Hematopoietic multipotent progenitor cell treated with erythropoietin and hydrocortisone succinate and interleukin-3 and kit ligand, for 8 days (in vitro differentiated cells): ENCODE measurements around the gene ATP6V0A1.

ENCODE experiments used
- DNase-seq: peaks from one replicate; pipeline ENCODE4 v3.0.0-alpha.2; 2015

ATP6V0A1 gene

DNA sequence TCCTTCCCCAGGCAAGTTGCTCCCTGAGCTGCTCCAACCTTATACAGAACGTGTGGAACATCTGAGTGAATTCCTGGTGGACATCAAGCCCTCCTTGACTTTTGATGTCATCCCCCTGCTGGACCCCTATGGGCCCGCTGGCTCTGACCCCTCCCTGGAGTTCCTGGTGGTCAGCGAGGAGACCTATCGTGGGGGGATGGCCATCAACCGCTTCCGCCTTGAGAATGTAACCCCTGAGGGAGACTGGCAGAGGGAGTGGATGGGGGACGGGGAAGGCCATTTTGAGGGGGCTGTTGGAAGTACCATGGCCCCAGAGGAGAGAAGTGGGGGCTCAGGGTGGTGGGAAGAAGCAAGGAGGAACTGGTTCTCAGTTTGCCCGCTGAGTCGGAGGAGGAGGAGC, 105.3 kb downstream of the ATP6V0A1 start:
- no peak for DNase-seq

- no peak for DNase-seq
These were observed 106.3 kb downstream of the ATP6V0A1 start for GRCh38 chr17:42564815-42565522.

DNA sequence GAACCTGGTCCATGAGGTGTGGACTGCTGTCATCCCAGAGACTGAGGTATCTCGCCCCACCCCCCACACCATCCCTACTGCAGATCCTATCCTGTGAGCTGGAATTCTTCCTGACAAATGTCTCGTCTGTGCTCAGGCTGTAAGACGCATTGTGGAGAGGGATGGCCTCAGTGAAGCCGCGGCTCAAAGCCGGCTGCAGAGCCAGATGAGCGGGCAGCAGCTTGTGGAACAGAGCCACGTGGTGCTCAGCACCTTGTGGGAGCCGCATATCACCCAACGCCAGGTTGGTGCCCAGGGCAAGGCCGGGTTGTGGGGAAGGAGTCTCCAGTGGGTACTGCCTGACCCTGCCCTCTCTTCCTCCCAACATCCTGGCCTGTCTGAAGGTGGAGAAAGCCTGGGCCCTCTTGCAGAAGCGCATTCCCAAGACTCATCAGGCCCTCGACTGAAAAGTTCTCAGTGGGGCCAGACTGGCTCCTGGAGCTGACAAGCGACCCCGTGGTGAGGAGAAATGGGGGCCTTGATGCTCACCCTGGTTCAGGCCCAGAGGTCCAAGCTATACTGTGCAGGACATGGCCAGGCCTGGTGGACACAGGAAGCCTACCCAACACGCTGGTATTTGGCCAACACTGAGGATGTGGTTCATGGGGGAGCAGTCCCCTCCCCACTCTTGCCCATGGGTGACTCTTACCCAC, 107.0 kb downstream of the ATP6V0A1 start:
- no peak for DNase-seq

DNA sequence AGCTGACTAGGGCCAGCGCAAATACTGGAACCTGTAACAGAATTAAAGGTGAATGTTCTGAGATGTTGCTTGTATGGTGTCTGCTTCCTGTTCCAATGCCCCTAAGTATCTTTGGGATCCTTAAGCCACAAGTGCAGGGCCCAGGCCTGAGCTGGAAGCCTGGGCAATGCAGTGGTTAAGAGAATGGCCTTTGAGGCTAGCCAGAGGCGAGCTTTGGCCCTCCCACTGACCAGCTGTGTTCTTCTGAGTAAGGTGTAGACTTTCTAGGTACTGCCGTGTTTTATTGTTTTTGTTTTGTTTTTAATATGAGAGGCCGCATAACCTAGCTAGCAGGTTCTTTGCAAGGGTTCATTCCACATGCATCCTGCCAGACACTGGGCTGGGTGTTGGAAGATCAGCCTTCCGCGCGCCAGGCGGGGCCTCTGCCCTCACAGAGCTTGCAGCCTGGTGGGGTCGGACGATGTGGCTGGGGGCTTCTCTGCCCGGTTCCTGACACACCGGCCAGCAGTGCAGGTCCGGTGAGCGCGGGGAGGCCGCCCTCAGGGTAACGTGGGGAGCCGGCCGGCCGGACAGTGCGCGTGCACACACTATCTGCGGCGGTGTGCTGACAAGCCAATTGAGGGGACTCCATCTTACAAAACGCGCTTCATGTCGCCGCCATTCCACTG, 107.7 kb downstream of the ATP6V0A1 start:
- DNase-seq: no peak

DNA sequence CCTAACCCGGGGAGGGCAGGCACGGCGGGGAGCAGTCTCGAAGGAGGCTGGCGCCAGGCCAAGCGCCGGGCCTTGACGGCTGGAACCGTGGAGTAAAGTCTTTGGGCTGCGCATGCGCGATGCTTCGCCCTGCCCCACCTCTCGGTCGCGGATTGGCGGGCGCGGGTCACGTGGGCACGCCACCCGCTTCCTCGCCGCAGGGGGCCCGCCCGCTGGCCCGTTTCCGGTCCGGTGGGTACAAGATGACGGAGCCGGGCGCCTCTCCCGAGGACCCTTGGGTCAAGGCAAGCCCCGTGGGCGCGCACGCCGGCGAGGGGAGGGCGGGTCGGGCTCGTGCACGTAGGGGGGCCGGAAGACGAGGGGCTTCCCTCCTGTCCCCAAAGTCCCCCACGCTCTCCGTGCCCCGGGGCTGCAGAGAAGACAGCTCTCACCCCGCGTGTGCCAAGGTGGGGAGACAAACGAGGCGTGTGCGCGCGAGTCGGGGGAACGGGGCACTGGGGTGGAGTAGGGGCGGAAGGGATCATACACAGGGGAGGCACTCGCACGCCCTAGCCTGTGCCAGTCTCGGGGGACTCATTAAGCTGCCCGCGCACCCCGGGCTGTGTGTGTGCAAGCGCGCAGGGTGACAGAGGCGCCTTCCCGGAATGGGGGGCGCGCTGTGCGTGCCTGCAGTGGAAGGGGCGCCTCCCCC, 108.3 kb downstream of the ATP6V0A1 start, which contains the start of gene MLX:
TSS of gene MLX (plus strand) at position 218 of the 691 bp plus-strand sequence. CDS start at position 243, 25 bp downstream.
- DNase-seq: peak; percentile 97

DNA sequence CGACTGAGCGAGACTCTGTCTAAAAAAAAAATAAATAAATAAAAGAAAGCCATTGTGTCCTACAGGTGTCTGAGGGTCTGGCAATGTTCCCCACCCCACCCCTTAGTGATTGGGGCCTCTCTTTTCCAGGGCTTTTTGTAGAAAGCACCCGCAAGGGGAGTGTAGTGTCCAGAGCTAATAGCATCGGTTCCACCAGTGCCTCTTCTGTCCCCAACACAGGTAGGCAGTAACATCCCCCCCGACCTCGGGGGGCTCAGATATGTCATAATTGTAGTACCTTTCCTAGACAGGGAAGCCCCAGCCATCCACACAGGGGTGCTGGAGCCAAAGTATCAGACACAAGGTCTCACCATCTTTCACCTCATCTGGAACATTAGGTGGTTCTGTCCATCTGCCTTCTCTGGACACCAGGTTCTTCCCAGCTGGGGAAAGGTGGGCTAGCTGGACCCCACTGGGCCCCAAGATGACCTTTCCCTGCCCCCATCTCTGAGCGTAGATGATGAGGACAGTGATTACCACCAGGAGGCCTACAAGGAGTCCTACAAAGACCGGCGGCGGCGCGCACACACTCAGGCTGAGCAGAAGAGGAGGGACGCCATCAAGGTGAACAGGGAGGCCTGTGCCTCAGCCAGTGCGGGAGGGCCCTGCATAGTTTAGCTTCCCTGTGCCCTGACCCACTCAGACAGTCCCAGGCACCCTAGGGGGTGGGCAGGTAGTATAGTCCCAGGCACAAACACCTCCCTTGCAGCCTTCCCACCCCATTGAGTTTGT, 109.8 kb downstream of the ATP6V0A1 start:
- no peak for DNase-seq

- DNase-seq: no peak
These were observed 113.0 kb downstream of the ATP6V0A1 start for GRCh38 chr17:42571435-42572225.
